Measurements from ENCODE around the gene DAB1. TPM values are rescaled to one million over a fixed set of nuclear protein-coding genes. Genes with fewer than 3 reads are reported as not detected.

Gene DAB1
- total RNA-seq, 3 donors from 2014 or later (not counting 1 experiment from before 2014, with no cell fraction given) = 0.41 TPM; not detected in 2

DNA sequence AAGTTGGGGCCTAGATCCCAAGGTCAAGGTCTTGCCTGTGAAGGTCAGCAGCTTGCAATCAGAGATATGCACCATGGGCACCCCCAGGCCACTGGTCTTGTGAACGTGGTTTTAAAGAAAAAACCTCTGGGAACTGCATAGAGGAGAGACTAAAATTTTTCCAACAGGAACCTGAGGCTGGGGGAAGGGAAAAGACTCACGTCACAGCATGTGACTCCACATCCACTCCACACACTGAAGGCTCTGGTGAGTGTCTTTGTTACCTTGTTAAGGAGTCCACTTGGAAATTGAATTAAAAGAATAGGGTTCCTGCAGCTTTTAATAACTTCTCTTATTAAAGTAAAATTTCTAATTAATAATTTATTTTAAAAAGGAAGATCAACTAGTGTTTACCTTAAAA lies 224.9 kb downstream of the DAB1 start:
- no peaks in the 10 kb centered on the region for H3K36me3 Mint-ChIP-seq

GRCh38 chr1:57195436-57195941 lies 228.4 kb downstream of the DAB1 start:
- Histone ChIP-seq H3K27me3 (ENCODE audit: control insufficient read depth, insufficient read depth, low read length) (no peaks in the 10 kb centered on the region), H3K4me3 (ENCODE audit: low read length) (no peak overlapping the region), H3K27ac (ENCODE audit: low read length) (no peak overlapping the region), H3K36me3 (ENCODE audit: control insufficient read depth, insufficient read depth, low read length) (no peaks in the 10 kb centered on the region), H3K4me1 (ENCODE audit: control insufficient read depth, insufficient read depth, low read length) (no peaks in the 10 kb centered on the region), H3K9me3 (ENCODE audit: control insufficient read depth, insufficient read depth, low read length) (no peaks in the 10 kb centered on the region)
- 76% methylated on average over 1 of the region's 1 CpG for WGBS (ENCODE audit: insufficient coverage)
- H3K27ac Mint-ChIP-seq = no peak overlapping the region
- TF ChIP-seq, protein P1, sequence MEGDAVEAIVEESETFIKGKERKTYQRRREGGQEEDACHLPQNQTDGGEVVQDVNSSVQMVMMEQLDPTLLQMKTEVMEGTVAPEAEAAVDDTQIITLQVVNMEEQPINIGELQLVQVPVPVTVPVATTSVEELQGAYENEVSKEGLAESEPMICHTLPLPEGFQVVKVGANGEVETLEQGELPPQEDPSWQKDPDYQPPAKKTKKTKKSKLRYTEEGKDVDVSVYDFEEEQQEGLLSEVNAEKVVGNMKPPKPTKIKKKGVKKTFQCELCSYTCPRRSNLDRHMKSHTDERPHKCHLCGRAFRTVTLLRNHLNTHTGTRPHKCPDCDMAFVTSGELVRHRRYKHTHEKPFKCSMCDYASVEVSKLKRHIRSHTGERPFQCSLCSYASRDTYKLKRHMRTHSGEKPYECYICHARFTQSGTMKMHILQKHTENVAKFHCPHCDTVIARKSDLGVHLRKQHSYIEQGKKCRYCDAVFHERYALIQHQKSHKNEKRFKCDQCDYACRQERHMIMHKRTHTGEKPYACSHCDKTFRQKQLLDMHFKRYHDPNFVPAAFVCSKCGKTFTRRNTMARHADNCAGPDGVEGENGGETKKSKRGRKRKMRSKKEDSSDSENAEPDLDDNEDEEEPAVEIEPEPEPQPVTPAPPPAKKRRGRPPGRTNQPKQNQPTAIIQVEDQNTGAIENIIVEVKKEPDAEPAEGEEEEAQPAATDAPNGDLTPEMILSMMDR (IDR thresholded peaks at IDR 0.05) = no peak
- H3K9me3 Mint-ChIP-seq = no peaks in the 10 kb centered on the region
- DNase-seq = no peak
- H3K4me1 Mint-ChIP-seq = no peaks in the 10 kb centered on the region
- no peak overlapping the region for H3K4me3 Mint-ChIP-seq
- ATAC-seq = no peak
- intact Hi-C loops (cut with micrococcal nuclease) = no loop called here
- no peaks in the 10 kb centered on the region for H3K36me3 Mint-ChIP-seq
- H3K27me3 Mint-ChIP-seq (ENCODE audit: low read depth in 2 of 2) = peaks cover 0 to 3% of the 10 kb centered on the region in 2 donors

More for the DNA sequence above, 224.9 kb downstream of the DAB1 start:
- no peaks in the 10 kb centered on the region for H3K9me3 ChIP-seq (ENCODE audit: control insufficient read depth, insufficient read depth, low read length)
- intact Hi-C loops (cut with micrococcal nuclease) = no loop called here
- ATAC-seq (no peak), DNase-seq (no peak)
- H3K4me3 ChIP-seq (ENCODE audit: low read length) = no peak overlapping the region
- no peaks in the 10 kb centered on the region for H3K36me3 ChIP-seq (ENCODE audit: control insufficient read depth, insufficient read depth, low read length)
- Mint-ChIP-seq H3K4me1 (no peaks in the 10 kb centered on the region), H3K27ac (no peak overlapping the region), H3K4me3 (no peak overlapping the region), H3K27me3 (ENCODE audit: low read depth in 2 of 2) (peaks cover 6 to 7% of the 10 kb centered on the region in 2 donors), H3K9me3 (no peaks in the 10 kb centered on the region)
- TF ChIP-seq, protein P1 (IDR thresholded peaks at IDR 0.05) = no peak
- no peaks in the 10 kb centered on the region for H3K4me1 ChIP-seq (ENCODE audit: control insufficient read depth, insufficient read depth, low read length)
- H3K27ac ChIP-seq (ENCODE audit: low read length) = no peak overlapping the region
- H3K27me3 ChIP-seq (ENCODE audit: control insufficient read depth, insufficient read depth, low read length) = no peaks in the 10 kb centered on the region
- 33% methylated on average over 1 of the region's 2 CpGs for WGBS (ENCODE audit: insufficient coverage)

GRCh38 chr1:57192222-57192621 lies 231.6 kb downstream of the DAB1 start:
- H3K27me3 Mint-ChIP-seq (ENCODE audit: low read depth in 2 of 2) = peaks cover 0 to 2% of the 10 kb centered on the region in 2 donors

More at GRCh38 chr1:57192222-57192621, 231.6 kb downstream of the DAB1 start:
- H3K27ac Mint-ChIP-seq = no peak overlapping the region
- Histone ChIP-seq H3K4me3 (ENCODE audit: low read length) (no peak overlapping the region), H3K9me3 (ENCODE audit: control insufficient read depth, insufficient read depth, low read length) (no peaks in the 10 kb centered on the region), H3K4me1 (ENCODE audit: control insufficient read depth, insufficient read depth, low read length) (no peaks in the 10 kb centered on the region), H3K36me3 (ENCODE audit: control insufficient read depth, insufficient read depth, low read length) (no peaks in the 10 kb centered on the region), H3K27me3 (ENCODE audit: control insufficient read depth, insufficient read depth, low read length) (no peaks in the 10 kb centered on the region), H3K27ac (ENCODE audit: low read length) (no peak overlapping the region)
- H3K4me3 Mint-ChIP-seq = no peak overlapping the region
- TF ChIP-seq, protein P1 (IDR thresholded peaks at IDR 0.05) = no peak
- ATAC-seq = no peak
- H3K9me3 Mint-ChIP-seq = no peaks in the 10 kb centered on the region
- no peak for DNase-seq
- WGBS (ENCODE audit: insufficient coverage) = 100% methylated on average over 1 of the region's 2 CpGs
- no peaks in the 10 kb centered on the region for H3K36me3 Mint-ChIP-seq
- intact Hi-C loops (cut with micrococcal nuclease) = no loop called here
- no peaks in the 10 kb centered on the region for H3K4me1 Mint-ChIP-seq

Data from natural killer cell (primary cell).